HEK293 (cell line): ENCODE data around the gene PRKAB2.

ENCODE experiments used
- CTCF ChIP-seq: fragments of 450-650 bp; formaldehyde crosslinking; IDR thresholded peaks from 2 replicates; pipeline ENCODE4 v1.5.1; 2016; ENCODE audit warnings: missing biosample characterization, missing genetic modification characterization
- REPIN1 ChIP-seq: fragments of 450-650 bp; formaldehyde crosslinking; IDR thresholded peaks from 2 replicates; pipeline ENCODE4 v1.5.1; 2017; ENCODE audit warnings: missing biosample characterization, missing genetic modification characterization, low read depth
- REST ChIP-seq: fragments of 450-650 bp; formaldehyde crosslinking; IDR thresholded peaks from 2 replicates; pipeline ENCODE4 v1.5.1; 2016; ENCODE audit warnings: missing biosample characterization, missing genetic modification characterization
- TRIM28 ChIP-seq: IDR thresholded peaks from 2 replicates; pipeline ENCODE4 v1.6.1; 2011; ENCODE audit warnings: low read length, control low read depth, borderline replicate concordance
- ZNF239 ChIP-seq: fragments of 450-650 bp; formaldehyde crosslinking; IDR thresholded peaks from 2 replicates; pipeline ENCODE4 v1.5.1; 2016; ENCODE audit warnings: missing biosample characterization, missing genetic modification characterization
- ZNF266 ChIP-seq: fragments of 450-650 bp; formaldehyde crosslinking; IDR thresholded peaks from 2 replicates; pipeline ENCODE4 v1.5.1; 2016; ENCODE audit warnings: missing biosample characterization, missing genetic modification characterization, low read depth
- ZNF274 ChIP-seq, 2 experiments: fragments of 200-500 bp in 1 of 2; fragments of 450-650 bp in 1 of 2; sonication (Bioruptor generic) in 1 of 2; formaldehyde crosslinking in 1 of 2; IDR thresholded peaks; 2 replicates each; pipeline versions ENCODE4 v1.5.1 to v1.6.1; 2014 to 2016; ENCODE audit warnings: borderline replicate concordance in 1 of 2, inconsistent platforms in 1 of 2, low read length in 1 of 2, missing biosample characterization in 1 of 2, missing genetic modification characterization in 1 of 2
- ZNF324 ChIP-seq: fragments of 450-650 bp; formaldehyde crosslinking; IDR thresholded peaks from 2 replicates; pipeline ENCODE4 v1.5.1; 2016; ENCODE audit warnings: missing biosample characterization, missing genetic modification characterization
- ZNF335 ChIP-seq: fragments of 450-650 bp; formaldehyde crosslinking; conservative IDR thresholded peaks from 2 replicates; pipeline ENCODE4 v1.5.1; 2016; ENCODE audit warnings: missing biosample characterization, missing genetic modification characterization
- ZNF660 ChIP-seq: fragments of 450-650 bp; IDR thresholded peaks from 2 replicates; pipeline ENCODE4 v1.5.1; 2018; ENCODE audit warnings: missing biosample characterization, mild to moderate bottlenecking, missing genetic modification characterization
- ZNF792 ChIP-seq: fragments of 450-650 bp; formaldehyde crosslinking; IDR thresholded peaks from 2 replicates; pipeline ENCODE4 v1.5.1; 2016; ENCODE audit warnings: missing biosample characterization, missing genetic modification characterization

GRCh38 chr1:147213271-147213670 lies 41.0 kb upstream of the PRKAB2 start:
- no peak for TF ChIP-seq CTCF
- no peak for TF ChIP-seq ZNF324
- TF ChIP-seq ZNF274 (IDR thresholded peaks at IDR 0.05; ENCODE audit: low read length) = no peak
- no peak for TF ChIP-seq ZNF274 (tag by site-specific recombination; IDR thresholded peaks at IDR 0.05; ENCODE audit: borderline replicate concordance)
- no peak for TF ChIP-seq ZNF660 (tag by site-specific recombination)
- TF ChIP-seq ZNF266 (tag by site-specific recombination) = no peak
- TF ChIP-seq ZNF335 (tag by site-specific recombination) = no peak
- no peak for TF ChIP-seq REPIN1 (tag by site-specific recombination)
- no peak for TF ChIP-seq ZNF239
- no peak for TF ChIP-seq REST (tag by site-specific recombination)
- TF ChIP-seq ZNF792 (tag by site-specific recombination) = no peak
- TF ChIP-seq TRIM28 = no peak
